ENCODE data around the gene XXYLT1. TPM values are rescaled to one million over a fixed set of nuclear protein-coding genes. Genes with fewer than 3 reads are reported as not detected.

The XXYLT1 gene
- total RNA-seq, 2 experiments from 2014 or later: 17.2 to 19.6 TPM

DNA sequence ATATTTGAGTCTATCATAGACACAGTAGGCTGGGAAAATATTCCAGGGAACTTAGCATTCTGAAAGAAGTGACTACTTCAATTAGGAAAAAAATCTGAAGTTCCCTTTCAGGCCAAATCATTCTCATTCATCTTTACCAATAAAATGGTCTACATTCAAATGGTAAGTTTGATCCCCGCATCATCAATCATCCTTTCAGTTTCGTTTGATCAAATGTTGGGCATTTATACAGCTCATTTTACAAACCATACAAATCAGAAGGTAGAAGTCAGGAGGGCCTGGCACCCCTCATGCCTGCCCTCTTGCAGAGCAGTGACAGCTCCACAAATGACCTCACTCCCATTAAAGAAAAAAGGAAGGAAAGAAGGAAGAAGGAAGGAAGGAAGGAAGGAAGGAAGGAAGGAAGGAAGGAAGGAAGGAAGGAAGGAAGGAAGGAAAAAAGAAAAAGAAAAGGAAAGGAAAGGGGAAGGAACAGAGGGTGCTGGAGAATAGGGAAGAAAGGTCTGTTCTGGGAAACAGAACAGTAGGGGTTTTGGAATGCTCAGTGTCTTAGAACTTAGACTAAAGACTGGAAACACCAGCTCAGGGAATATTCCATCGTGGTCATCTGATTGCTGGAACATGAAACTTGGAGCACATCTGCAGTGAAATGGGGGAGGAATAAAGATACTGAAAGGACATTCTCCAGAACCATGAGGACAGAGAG, 86.1 kb downstream of the XXYLT1 start:
- TF ChIP-seq, protein P1, sequence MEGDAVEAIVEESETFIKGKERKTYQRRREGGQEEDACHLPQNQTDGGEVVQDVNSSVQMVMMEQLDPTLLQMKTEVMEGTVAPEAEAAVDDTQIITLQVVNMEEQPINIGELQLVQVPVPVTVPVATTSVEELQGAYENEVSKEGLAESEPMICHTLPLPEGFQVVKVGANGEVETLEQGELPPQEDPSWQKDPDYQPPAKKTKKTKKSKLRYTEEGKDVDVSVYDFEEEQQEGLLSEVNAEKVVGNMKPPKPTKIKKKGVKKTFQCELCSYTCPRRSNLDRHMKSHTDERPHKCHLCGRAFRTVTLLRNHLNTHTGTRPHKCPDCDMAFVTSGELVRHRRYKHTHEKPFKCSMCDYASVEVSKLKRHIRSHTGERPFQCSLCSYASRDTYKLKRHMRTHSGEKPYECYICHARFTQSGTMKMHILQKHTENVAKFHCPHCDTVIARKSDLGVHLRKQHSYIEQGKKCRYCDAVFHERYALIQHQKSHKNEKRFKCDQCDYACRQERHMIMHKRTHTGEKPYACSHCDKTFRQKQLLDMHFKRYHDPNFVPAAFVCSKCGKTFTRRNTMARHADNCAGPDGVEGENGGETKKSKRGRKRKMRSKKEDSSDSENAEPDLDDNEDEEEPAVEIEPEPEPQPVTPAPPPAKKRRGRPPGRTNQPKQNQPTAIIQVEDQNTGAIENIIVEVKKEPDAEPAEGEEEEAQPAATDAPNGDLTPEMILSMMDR (conservative IDR thresholded peaks at IDR 0.05; ENCODE audit: low read length): no peak
- TF ChIP-seq EZH2phosphoT487 (IDR thresholded peaks at IDR 0.05; ENCODE audit: borderline replicate concordance, low read depth, low read length): no peak
- H3K27ac ChIP-seq (ENCODE audit: low read depth, low read length, poor library complexity, severe bottlenecking): no peak overlapping the region
- ChIA-PET POLR2A (interaction anchor here (0.7 to 1.9 kb wide), 4 partner anchors 12 to 1793 kb away, joined by 3 to 6 read pairs (median 4); no protein-coding TSS in a partner anchor), CTCF (ENCODE audit: unreplicated experiment) (no interaction called here)
- no peak overlapping the region for H3K4me2 ChIP-seq (ENCODE audit: low read length)
- H3K9me2 ChIP-seq (ENCODE audit: insufficient read depth, low read length): no peaks in the 10 kb centered on the region
- H2AFZ ChIP-seq (ENCODE audit: low read length): no peak overlapping the region
- H3K79me2 ChIP-seq (ENCODE audit: insufficient read depth, low read depth, low read length): no peaks in the 10 kb centered on the region
- H3K9me3 ChIP-seq (ENCODE audit: low read length): peaks cover 5% of the 10 kb centered on the region; the same call in 1 of the 2 replicates
- no peak overlapping the region for H3K4me3 ChIP-seq (ENCODE audit: low read depth, low read length, poor library complexity, severe bottlenecking)
- no peak for DNase-seq (ENCODE audit: low spot score)
- intact Hi-C loops (cut with micrococcal nuclease; ENCODE audit: unreplicated experiment): no loop called here
- H3K36me3 ChIP-seq (ENCODE audit: insufficient read depth, low read length): no peaks in the 10 kb centered on the region
- H4K20me1 ChIP-seq (ENCODE audit: insufficient read depth, low read length): no peaks in the 10 kb centered on the region
- H3K4me1 ChIP-seq (ENCODE audit: insufficient read depth, low read length, poor library complexity, severe bottlenecking): peaks cover 15% of the 10 kb centered on the region
- BruUV-seq (replicated peaks): no TSS peak

DNA sequence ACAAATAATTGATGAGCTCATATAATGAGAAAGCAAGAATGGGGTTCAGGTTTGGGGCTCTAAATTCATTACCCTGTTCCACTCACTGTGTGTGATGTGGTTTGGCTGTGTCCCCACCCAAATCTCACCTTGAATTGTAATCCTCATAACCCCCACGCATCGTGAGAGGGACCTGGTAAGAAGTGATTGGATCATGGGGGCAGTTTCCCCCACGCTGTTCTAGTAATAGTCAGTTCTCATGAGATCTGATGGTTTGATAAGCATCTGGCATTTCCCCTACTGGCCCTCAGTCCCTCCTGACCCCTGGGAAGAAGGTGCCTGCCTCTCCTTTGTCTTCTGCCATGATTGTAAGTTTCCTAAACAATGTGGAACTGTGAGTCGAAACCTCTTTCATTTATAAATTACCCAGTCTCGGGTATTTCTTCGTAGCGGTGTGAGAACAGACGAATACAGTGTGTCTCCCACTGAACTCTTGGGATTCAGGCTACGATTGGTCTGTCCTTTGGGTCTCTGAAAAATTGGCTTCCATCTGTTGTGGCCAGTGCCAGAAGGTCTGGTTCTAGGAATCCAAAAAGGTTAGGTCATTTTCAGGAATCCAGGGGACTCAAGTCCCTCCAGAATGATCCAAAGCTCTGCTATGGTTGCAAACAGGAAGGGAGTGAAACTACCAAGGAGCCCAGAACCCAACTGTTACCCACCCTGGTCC, 87.7 kb downstream of the XXYLT1 start:
- DNase-seq (ENCODE audit: low spot score): no peak
- POLR2A ChIA-PET: interaction anchor here (0.6 to 1.2 kb wide), 4 partner anchors 13 to 750 kb away, joined by 3 to 5 read pairs (median 3); no protein-coding TSS in a partner anchor
- BruUV-seq (replicated peaks): no TSS peak
- intact Hi-C loops (cut with micrococcal nuclease; ENCODE audit: unreplicated experiment): no loop called here
- H3K4me3 ChIP-seq (ENCODE audit: low read depth, low read length, poor library complexity, severe bottlenecking): no peak overlapping the region
- H3K9me3 ChIP-seq (ENCODE audit: low read length): no peaks in the 10 kb centered on the region
- H2AFZ ChIP-seq (ENCODE audit: low read length): no peak overlapping the region
- CTCF ChIA-PET (ENCODE audit: unreplicated experiment): interaction anchor here (0.6 kb wide), 1 partner anchor 8 kb away, joined by 3 read pairs; no protein-coding TSS in a partner anchor
- H3K27ac ChIP-seq (ENCODE audit: low read depth, low read length, poor library complexity, severe bottlenecking): no peak overlapping the region
- no peak overlapping the region for H3K4me2 ChIP-seq (ENCODE audit: low read length)
- H3K9me2 ChIP-seq (ENCODE audit: insufficient read depth, low read length): no peaks in the 10 kb centered on the region
- H4K20me1 ChIP-seq (ENCODE audit: insufficient read depth, low read length): no peaks in the 10 kb centered on the region
- no peaks in the 10 kb centered on the region for H3K79me2 ChIP-seq (ENCODE audit: insufficient read depth, low read depth, low read length)
- peaks cover 15% of the 10 kb centered on the region for H3K4me1 ChIP-seq (ENCODE audit: insufficient read depth, low read length, poor library complexity, severe bottlenecking)
- TF ChIP-seq, protein P1 (conservative IDR thresholded peaks at IDR 0.05; ENCODE audit: low read length): no peak
- TF ChIP-seq EZH2phosphoT487 (IDR thresholded peaks at IDR 0.05; ENCODE audit: borderline replicate concordance, low read depth, low read length): no peak
- H3K36me3 ChIP-seq (ENCODE audit: insufficient read depth, low read length): no peaks in the 10 kb centered on the region

DNA sequence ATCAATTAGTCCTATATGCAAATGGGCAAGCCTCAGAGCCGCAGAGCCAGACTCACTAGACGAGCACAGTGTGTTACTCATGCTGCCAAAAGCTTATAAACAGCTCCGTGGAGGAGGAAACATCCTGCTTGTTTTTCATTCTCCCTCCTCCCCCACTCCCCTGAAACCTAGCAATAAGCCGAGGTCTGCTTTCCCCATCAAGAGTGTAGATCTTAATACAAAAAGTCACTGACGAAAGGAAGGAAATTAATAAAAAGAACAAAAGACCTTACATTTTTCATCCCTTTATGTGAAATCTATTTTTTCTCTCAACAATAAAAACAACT, 88.5 kb downstream of the XXYLT1 start:
- no peaks in the 10 kb centered on the region for H3K79me2 ChIP-seq (ENCODE audit: insufficient read depth, low read depth, low read length)
- TF ChIP-seq EZH2phosphoT487 (IDR thresholded peaks at IDR 0.05; ENCODE audit: borderline replicate concordance, low read depth, low read length): no peak
- TF ChIP-seq, protein P1 (conservative IDR thresholded peaks at IDR 0.05; ENCODE audit: low read length): no peak
- no peaks in the 10 kb centered on the region; the same call in 1 of the 2 replicates for H4K20me1 ChIP-seq (ENCODE audit: insufficient read depth, low read length)
- H2AFZ ChIP-seq (ENCODE audit: low read length): no peak overlapping the region
- no peak overlapping the region for H3K4me2 ChIP-seq (ENCODE audit: low read length)
- intact Hi-C loops (cut with micrococcal nuclease; ENCODE audit: unreplicated experiment): no loop called here
- no peaks in the 10 kb centered on the region for H3K9me3 ChIP-seq (ENCODE audit: low read length)
- H3K27ac ChIP-seq (ENCODE audit: low read depth, low read length, poor library complexity, severe bottlenecking): no peak overlapping the region
- no TSS peak for BruUV-seq (replicated peaks)
- CTCF ChIA-PET (ENCODE audit: unreplicated experiment): no interaction called here
- no peaks in the 10 kb centered on the region for H3K9me2 ChIP-seq (ENCODE audit: insufficient read depth, low read length)
- DNase-seq (ENCODE audit: low spot score): no peak
- POLR2A ChIA-PET: interaction anchor here (0.6 to 1.2 kb wide), 3 partner anchors 12 to 750 kb away, joined by 3 read pairs; no protein-coding TSS in a partner anchor
- H3K36me3 ChIP-seq (ENCODE audit: insufficient read depth, low read length): no peaks in the 10 kb centered on the region
- H3K4me3 ChIP-seq (ENCODE audit: low read depth, low read length, poor library complexity, severe bottlenecking): no peak overlapping the region
- H3K4me1 ChIP-seq (ENCODE audit: insufficient read depth, low read length, poor library complexity, severe bottlenecking): peaks cover 15% of the 10 kb centered on the region

All from OCI-LY7 (cell line).